OCI-LY3 (cell line): Measurements from ENCODE around the gene AKAP8L.

Experiments
- EZH2phosphoT487 ChIP-seq: fragments of 200-600 bp; shearing (Covaris generic); IDR thresholded peaks from 2 replicates; pipeline ENCODE4 v1.6.1; 2018; ENCODE audit warnings: antibody characterized with exemption, mixed run types, low read depth
- TF ChIP-seq, protein P1 (sequence below): fragments of 200-600, 300-600 bp; sonication (generic); IDR thresholded peaks from 2 replicates; pipeline ENCODE4 v1.5.1; 2014; ENCODE audit warnings: antibody characterized with exemption, low read length, low read depth

- TF ChIP-seq, protein P1, sequence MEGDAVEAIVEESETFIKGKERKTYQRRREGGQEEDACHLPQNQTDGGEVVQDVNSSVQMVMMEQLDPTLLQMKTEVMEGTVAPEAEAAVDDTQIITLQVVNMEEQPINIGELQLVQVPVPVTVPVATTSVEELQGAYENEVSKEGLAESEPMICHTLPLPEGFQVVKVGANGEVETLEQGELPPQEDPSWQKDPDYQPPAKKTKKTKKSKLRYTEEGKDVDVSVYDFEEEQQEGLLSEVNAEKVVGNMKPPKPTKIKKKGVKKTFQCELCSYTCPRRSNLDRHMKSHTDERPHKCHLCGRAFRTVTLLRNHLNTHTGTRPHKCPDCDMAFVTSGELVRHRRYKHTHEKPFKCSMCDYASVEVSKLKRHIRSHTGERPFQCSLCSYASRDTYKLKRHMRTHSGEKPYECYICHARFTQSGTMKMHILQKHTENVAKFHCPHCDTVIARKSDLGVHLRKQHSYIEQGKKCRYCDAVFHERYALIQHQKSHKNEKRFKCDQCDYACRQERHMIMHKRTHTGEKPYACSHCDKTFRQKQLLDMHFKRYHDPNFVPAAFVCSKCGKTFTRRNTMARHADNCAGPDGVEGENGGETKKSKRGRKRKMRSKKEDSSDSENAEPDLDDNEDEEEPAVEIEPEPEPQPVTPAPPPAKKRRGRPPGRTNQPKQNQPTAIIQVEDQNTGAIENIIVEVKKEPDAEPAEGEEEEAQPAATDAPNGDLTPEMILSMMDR = no peak
- no peak for TF ChIP-seq EZH2phosphoT487
Measured at GRCh38 chr19:15429825-15430467, 11.2 kb upstream of the AKAP8L start.
